ENCODE measurements around the gene RMP24.
"Not testable (repeated sequence)": the region's sequence is repeated elsewhere in the genome, so short reads cannot be mapped to it uniquely, and the experiment has no call there.

Gene RMP24

DNA sequence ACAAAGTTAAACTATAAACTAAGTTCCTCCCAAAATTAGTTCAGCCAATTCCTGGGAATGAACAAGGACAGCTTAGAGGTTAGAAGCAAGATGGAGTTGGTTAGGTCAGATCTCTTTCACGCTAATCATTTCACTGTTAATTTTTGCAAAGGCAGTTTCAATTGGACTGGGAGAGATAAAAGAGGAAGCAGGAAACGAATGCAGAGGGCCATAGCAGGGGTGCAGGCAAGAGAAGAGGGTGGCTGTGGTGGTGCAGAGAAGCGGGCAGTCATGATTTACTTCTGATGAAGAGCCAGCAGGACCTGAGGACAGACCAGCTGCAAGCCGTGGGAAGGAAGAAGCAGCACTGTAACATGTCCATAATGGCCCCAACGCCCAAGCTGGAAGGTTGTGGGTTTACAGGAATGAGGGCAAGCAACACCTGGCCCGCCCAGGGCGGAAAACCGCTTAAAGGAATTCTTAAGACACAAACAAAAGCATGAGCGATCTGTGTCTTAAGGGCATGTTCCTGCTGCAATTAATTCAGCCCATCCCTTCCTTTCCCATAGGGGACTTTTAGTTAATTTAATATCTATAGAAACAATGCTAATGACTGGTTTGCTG is 4.1 kb upstream of the RMP24 start:
- no peak for DNase-seq

GRCh38 chr18:35969676-35970075 is 2.8 kb upstream of the RMP24 start:
- no peak for DNase-seq

DNA sequence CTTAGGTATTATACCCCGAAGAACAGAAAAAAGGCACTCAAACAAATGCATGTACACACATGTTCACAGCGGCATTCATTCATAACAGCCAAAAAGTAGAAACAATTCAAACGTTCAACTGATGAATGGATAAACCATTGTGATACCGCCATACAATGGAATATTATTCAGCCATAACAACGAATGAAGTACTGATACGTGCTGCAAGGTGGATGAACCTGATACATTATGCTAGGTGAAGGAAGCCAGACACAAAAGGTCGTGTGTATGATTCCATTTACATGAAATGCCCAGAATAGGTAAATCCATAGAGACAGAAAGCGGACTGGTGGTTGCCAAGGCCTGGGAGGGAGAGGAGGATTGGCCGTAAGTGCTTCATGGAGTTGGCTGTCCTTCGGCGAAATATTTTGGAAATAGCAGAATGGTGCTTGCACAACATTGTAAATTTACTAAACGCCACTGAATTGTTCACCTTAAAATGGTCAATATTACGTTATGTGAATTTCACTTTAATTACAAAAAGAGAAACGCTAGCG is 750 bp upstream of the RMP24 start:
- no peak for DNase-seq

GRCh38 chr18:35973650-35974049 is 1.2 kb downstream of the RMP24 start:
- DNase-seq: no peak

- DNase-seq: no peak
Observed at GRCh38 chr18:35974181-35974580, 1.7 kb downstream of the RMP24 start.

GRCh38 chr18:35979112-35979511 is 6.6 kb downstream of the RMP24 start:
- no peak for DNase-seq

GRCh38 chr18:35982409-35983114 is 10.1 kb downstream of the RMP24 start:
- peak; percentile 93 for DNase-seq

DNA sequence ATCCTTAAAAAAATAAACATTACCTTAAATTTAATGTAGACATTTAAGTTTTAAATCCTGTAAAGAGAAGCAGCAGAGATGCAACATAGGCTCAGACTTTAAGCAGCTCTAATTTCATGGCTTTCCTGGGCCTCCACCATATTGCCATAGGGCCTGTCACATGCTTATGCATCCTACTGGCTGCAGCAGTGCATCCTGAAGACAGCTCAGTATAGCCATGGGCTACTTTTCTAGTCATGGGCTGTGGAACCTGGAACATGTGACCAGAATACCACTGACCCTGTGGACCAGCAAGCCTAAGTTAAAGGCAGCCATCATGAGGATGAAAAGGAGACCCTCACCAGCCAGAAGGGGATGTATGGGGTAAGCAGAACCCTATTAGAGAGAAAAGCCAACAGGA is 10.7 kb downstream of the RMP24 start:
- DNase-seq: no peak

GRCh38 chr18:35983818-35984217 is 11.3 kb downstream of the RMP24 start:
- DNase-seq: peak; percentile 91

DNA sequence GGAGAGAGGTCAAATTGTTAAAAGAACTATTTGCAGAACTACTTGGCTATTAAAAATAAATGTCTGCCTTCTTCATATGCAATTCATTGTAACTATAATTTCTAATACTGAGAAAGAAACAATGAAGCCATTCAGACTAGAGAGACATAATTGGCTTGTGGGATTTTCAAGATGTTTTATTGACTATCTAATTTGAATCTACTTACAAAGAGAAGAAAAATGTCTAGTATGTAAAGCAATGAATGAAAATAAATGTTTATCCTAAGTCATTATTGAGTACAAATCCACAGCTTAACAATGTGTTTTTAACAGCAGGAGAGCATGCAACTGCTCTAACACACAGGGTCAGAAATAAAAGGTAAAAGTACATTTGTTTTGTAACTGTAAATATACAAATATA is 19.2 kb downstream of the RMP24 start:
- no peak for DNase-seq

- DNase-seq: no peak
Observed at GRCh38 chr18:35993013-35993412, 20.5 kb downstream of the RMP24 start.

DNA sequence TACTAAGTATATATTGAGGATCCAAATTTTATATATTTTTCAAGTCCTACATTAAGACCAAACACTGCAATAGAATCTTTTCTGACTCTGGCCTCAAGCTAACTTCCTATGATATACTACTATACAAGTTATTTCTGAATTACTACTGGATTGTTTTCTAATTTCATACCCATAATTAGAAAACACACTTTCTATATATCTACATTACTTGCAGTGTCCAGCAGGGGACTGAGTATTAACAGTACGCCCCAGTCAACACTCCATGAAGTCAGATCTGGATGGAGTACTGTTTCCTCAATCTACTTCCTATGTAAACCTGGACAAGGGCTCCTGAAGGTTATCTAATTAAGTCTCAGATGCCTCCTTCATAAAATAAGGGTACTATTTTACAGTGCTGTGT is 26.5 kb downstream of the RMP24 start:
- DNase-seq: no peak

DNA sequence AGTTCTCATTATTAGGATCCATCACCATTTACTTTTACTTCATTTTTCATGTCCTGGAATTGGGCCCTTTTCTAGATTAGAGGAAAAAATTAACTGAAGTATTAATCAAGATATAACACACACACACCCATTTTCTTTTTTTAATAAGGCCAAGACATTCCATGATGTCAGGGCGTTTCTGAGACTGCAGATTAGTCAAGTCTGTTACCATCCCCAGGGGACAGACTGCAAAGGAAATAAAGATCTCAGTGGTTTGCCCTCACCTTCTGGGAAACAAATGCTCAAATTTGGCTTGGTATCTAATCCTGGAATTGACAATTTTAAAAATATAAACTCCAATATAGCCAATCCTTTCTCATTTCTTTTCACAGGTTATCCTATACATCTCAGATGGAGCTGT is 27.4 kb downstream of the RMP24 start:
- DNase-seq: peak; percentile 49

GRCh38 chr18:36006997-36007396 is 34.5 kb downstream of the RMP24 start:
- DNase-seq: no peak

DNA sequence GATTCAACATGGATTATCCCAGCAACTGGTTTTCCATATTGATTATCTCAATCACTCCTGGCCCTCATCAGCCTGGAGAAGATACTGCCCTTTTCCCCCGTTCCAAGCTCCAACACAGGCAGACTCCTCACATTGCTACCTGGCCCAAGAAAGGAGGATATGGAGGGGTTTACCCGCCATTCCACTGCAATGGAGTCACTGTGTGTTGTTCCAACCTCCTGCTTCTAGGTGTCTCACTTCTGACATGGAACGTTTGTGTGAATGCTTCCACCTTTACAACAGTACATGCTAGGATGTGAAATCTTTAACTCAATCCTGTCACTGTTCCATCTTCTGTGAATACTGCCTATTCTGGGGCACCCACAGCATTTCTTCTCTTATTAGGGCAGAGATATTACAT is 36.7 kb downstream of the RMP24 start:
- no peak for DNase-seq

GRCh38 chr18:36012891-36013290 is 40.4 kb downstream of the RMP24 start:
- DNase-seq: no peak

GRCh38 chr18:36015629-36016028 is 43.1 kb downstream of the RMP24 start:
- no peak for DNase-seq

DNA sequence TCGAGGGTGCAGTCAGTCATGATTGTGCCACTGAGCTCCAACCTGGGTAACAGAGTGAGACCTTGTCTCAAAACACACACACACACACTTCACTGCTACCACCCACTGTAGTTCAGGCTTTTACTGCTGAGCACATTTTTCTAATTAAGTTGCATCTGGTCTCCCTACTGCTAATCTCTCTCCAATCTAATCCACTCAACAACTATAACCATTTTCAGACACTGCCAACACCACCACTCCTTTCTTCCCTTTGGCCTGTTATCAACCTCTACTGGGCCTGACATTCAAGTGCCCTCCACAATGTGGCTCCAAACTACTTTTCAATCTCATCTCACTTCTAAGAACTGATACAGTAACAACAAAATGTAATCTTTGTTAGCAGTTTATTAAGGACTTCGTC is 44.8 kb downstream of the RMP24 start:
- DNase-seq: no peak

DNA sequence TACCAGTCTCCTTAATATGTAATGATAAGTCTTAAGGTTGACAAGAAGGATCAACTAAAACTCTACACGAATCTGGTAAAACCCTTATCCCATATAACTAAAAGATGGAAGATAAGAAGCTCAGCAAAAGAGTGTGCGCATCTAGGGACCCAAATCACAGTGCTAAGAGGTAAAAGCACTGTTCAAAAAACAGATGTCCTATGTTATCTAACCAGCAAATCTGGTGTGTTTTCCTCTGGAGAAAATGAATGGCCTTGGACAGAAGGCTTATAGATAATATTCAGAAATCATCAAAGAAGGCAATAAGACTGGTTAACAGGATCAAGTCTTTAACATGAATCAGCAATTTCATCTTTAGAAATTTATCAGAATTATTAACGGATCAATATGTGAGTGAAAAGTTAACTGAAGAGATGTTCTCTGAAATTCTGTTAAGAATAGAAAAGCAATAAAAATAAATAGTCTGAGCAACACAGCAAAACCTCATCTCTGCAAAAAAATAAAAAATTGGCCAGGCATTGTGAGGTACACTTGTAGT is 47.8 kb downstream of the RMP24 start:
- no peak for DNase-seq

DNA sequence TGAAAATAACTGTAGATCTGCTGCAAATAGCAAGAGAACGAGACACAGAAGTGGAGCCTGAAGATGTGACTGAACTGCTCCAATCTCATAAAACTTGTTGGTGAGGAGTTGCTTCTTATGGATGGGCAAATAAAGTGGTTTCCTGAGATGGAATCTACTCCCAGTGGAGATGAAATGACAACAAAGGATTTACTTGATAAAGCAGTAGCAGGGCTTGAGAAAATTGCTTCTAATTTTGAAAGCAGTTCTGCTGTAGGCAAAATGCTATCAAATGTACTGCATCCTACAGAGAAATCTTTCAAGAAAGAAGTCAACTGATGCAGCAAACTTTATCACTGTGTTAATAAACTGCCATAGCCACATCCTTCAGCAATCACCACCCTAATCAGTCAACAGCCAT is 50.9 kb downstream of the RMP24 start:
- no peak for DNase-seq

DNA sequence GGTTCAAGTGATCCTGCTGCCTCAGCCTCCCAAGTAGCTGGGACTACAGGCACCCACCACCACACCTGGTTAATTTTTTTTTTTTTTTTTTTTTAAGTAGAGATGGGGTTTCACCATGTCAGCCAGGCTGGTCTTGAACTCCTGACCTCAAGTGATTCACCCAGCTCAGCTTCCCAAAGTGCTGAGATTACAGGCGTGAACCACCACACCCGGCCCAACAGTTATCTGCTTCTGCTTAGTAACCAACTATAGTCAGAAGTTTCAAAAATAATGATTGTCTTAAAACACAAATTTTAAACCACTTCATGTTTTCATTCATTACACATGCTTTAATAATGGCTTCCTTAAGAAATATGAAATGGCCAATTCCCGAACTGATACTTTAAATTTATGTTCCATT is 51.8 kb downstream of the RMP24 start:
- not testable (repeated sequence) for DNase-seq

GRCh38 chr18:36025025-36025424 is 52.5 kb downstream of the RMP24 start:
- DNase-seq: no peak

DNA sequence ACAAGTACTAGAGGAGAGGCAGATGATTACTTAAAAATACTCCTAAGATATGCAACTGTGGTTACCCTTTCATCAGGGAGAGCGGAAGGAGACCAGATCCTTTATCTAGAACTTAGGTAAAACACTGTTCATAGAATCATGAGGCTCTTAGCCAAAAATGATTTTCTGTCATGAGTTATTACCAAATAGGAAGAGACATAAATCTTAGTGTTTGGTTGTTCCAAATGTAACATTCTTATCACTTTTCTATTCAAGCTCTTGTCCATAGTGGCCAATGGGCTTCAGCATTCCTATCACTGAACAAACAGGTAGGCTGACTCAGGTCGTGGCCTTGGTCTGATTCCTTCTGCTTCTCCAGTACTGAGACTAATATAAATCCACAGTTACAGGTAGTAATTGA is 56.4 kb downstream of the RMP24 start:
- DNase-seq: no peak

Data from fibroblast of skin of back (primary cell).